GM12878 (cell line): ENCODE results near the gene C16orf74.

Source experiments
- EZH2 ChIP-seq: IDR thresholded peaks from 2 replicates; pipeline ENCODE4 v1.6.1; 2012; ENCODE audit warnings: low read depth, mild to moderate bottlenecking, control low read depth, inconsistent platforms, low read length, borderline replicate concordance; ENCODE audit not compliant: control insufficient read depth
- JUND ChIP-seq: IDR thresholded peaks from 2 replicates; pipeline ENCODE4 v1.6.1; 2012; ENCODE audit warnings: low read depth, mild to moderate bottlenecking, low read length, improper control_type of control experiment, moderate library complexity
- KDM1A ChIP-seq: fragments of 200-600 bp; sonication (generic); IDR thresholded peaks from 2 replicates; pipeline ENCODE4 v1.6.1; 2016; ENCODE audit warnings: borderline replicate concordance
- POLR2A ChIP-seq: IDR thresholded peaks from 2 replicates; pipeline ENCODE4 v1.6.1; 2011; ENCODE audit warnings: low read depth, mild to moderate bottlenecking, low read length
- POLR2AphosphoS5 ChIP-seq: IDR thresholded peaks from 2 replicates; pipeline ENCODE4 v1.6.1; 2011; ENCODE audit warnings: mild to moderate bottlenecking, low read length, inconsistent platforms
- RAD51 ChIP-seq: fragments of 450-650 bp; IDR thresholded peaks from 2 replicates; pipeline ENCODE4 v1.6.1; 2016; ENCODE audit warnings: moderate library complexity, mild to moderate bottlenecking, inconsistent platforms
- SMC3 ChIP-seq: IDR thresholded peaks from 2 replicates; pipeline ENCODE4 v1.6.1; 2011; ENCODE audit warnings: low read length, improper control_type of control experiment, borderline replicate concordance
- SRF ChIP-seq, 2 experiments: IDR thresholded peaks; 2 replicates each; pipeline ENCODE4 v1.6.1; 2011; ENCODE audit warnings: low read depth in 2 of 2, low read length in 2 of 2, mild to moderate bottlenecking in 1 of 2, moderate library complexity in 1 of 2
- TAF1 ChIP-seq: IDR thresholded peaks from 2 replicates; pipeline ENCODE4 v1.6.1; 2011; ENCODE audit warnings: mild to moderate bottlenecking, low read depth, low read length, borderline replicate concordance
- TF ChIP-seq, protein P1 (sequence below), 3 experiments: IDR thresholded peaks in 2 of 3; conservative IDR thresholded peaks in 1 of 3; 2 replicates each; pipeline ENCODE4 v1.5.1; 2011; ENCODE audit warnings: low read depth in 3 of 3, low read length in 3 of 3, mild to moderate bottlenecking in 3 of 3, control low read depth in 2 of 3, moderate library complexity in 2 of 3, inconsistent platforms in 1 of 3, mixed read lengths in 1 of 3; ENCODE audit not compliant: control insufficient read depth in 2 of 3, insufficient read depth in 1 of 3; ENCODE audit errors: extremely low read depth in 1 of 3
- TF ChIP-seq, protein P2 (sequence below): IDR thresholded peaks from 2 replicates; pipeline ENCODE4 v1.6.1; 2012; ENCODE audit warnings: improper control_type of control experiment, low read depth, low read length; ENCODE audit not compliant: insufficient replicate concordance
- TF ChIP-seq, protein P3 (sequence below): IDR thresholded peaks from 2 replicates; pipeline ENCODE4 v1.6.1; 2012; ENCODE audit warnings: mild to moderate bottlenecking, low read depth, low read length

DNA sequence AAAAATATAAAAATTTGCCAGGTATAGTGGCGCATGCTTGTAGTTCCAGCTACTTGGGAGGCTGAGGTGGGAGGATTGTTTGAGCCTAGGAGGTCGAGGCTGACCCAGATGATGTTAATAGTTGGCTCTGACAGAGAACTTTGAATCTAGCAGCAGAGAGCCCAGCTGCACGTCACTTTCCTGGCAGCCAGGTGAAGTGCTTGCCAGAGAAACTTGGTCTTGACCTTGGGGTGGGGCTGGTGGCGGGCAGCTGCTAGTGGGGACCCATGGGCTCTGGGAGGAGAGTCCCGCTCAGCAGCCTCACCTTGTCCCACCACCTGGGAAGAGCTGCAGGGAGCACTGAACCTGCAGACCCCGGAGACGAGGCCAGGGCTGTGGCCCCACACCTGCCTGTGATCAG lies 3.1 kb upstream of the C16orf74 start:
- no peak for TF ChIP-seq RAD51
- TF ChIP-seq, protein P1, sequence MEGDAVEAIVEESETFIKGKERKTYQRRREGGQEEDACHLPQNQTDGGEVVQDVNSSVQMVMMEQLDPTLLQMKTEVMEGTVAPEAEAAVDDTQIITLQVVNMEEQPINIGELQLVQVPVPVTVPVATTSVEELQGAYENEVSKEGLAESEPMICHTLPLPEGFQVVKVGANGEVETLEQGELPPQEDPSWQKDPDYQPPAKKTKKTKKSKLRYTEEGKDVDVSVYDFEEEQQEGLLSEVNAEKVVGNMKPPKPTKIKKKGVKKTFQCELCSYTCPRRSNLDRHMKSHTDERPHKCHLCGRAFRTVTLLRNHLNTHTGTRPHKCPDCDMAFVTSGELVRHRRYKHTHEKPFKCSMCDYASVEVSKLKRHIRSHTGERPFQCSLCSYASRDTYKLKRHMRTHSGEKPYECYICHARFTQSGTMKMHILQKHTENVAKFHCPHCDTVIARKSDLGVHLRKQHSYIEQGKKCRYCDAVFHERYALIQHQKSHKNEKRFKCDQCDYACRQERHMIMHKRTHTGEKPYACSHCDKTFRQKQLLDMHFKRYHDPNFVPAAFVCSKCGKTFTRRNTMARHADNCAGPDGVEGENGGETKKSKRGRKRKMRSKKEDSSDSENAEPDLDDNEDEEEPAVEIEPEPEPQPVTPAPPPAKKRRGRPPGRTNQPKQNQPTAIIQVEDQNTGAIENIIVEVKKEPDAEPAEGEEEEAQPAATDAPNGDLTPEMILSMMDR (IDR thresholded peaks at IDR 0.05 in 2 of 3, conservative IDR thresholded peaks at IDR 0.05 in 1 of 3; ENCODE audit: control insufficient read depth in 2 of 3, extremely low read depth in 1 of 3, insufficient read depth in 1 of 3, low read depth in 3 of 3, low read length in 3 of 3): no peak
- TF ChIP-seq, protein P2, sequence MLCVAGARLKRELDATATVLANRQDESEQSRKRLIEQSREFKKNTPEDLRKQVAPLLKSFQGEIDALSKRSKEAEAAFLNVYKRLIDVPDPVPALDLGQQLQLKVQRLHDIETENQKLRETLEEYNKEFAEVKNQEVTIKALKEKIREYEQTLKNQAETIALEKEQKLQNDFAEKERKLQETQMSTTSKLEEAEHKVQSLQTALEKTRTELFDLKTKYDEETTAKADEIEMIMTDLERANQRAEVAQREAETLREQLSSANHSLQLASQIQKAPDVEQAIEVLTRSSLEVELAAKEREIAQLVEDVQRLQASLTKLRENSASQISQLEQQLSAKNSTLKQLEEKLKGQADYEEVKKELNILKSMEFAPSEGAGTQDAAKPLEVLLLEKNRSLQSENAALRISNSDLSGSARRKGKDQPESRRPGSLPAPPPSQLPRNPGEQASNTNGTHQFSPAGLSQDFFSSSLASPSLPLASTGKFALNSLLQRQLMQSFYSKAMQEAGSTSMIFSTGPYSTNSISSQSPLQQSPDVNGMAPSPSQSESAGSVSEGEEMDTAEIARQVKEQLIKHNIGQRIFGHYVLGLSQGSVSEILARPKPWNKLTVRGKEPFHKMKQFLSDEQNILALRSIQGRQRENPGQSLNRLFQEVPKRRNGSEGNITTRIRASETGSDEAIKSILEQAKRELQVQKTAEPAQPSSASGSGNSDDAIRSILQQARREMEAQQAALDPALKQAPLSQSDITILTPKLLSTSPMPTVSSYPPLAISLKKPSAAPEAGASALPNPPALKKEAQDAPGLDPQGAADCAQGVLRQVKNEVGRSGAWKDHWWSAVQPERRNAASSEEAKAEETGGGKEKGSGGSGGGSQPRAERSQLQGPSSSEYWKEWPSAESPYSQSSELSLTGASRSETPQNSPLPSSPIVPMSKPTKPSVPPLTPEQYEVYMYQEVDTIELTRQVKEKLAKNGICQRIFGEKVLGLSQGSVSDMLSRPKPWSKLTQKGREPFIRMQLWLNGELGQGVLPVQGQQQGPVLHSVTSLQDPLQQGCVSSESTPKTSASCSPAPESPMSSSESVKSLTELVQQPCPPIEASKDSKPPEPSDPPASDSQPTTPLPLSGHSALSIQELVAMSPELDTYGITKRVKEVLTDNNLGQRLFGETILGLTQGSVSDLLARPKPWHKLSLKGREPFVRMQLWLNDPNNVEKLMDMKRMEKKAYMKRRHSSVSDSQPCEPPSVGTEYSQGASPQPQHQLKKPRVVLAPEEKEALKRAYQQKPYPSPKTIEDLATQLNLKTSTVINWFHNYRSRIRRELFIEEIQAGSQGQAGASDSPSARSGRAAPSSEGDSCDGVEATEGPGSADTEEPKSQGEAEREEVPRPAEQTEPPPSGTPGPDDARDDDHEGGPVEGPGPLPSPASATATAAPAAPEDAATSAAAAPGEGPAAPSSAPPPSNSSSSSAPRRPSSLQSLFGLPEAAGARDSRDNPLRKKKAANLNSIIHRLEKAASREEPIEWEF: no peak
- no peak for TF ChIP-seq POLR2AphosphoS5
- no peak for TF ChIP-seq TAF1
- no peak for TF ChIP-seq SRF (IDR thresholded peaks at IDR 0.05; ENCODE audit: low read depth in 2 of 2, low read length in 2 of 2)
- no peak for TF ChIP-seq EZH2
- TF ChIP-seq JUND: no peak
- TF ChIP-seq SMC3: no peak
- no peak for TF ChIP-seq POLR2A
- TF ChIP-seq KDM1A: no peak
- TF ChIP-seq, protein P3, sequence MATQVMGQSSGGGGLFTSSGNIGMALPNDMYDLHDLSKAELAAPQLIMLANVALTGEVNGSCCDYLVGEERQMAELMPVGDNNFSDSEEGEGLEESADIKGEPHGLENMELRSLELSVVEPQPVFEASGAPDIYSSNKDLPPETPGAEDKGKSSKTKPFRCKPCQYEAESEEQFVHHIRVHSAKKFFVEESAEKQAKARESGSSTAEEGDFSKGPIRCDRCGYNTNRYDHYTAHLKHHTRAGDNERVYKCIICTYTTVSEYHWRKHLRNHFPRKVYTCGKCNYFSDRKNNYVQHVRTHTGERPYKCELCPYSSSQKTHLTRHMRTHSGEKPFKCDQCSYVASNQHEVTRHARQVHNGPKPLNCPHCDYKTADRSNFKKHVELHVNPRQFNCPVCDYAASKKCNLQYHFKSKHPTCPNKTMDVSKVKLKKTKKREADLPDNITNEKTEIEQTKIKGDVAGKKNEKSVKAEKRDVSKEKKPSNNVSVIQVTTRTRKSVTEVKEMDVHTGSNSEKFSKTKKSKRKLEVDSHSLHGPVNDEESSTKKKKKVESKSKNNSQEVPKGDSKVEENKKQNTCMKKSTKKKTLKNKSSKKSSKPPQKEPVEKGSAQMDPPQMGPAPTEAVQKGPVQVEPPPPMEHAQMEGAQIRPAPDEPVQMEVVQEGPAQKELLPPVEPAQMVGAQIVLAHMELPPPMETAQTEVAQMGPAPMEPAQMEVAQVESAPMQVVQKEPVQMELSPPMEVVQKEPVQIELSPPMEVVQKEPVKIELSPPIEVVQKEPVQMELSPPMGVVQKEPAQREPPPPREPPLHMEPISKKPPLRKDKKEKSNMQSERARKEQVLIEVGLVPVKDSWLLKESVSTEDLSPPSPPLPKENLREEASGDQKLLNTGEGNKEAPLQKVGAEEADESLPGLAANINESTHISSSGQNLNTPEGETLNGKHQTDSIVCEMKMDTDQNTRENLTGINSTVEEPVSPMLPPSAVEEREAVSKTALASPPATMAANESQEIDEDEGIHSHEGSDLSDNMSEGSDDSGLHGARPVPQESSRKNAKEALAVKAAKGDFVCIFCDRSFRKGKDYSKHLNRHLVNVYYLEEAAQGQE: no peak
